ENCODE data around the gene WEE1. TPM values are rescaled to one million over a fixed set of nuclear protein-coding genes. Genes with fewer than 3 reads are reported as not detected.

The WEE1 gene
- total and polyA plus RNA-seq, 2 donors (not counting 3 experiments of a cell fraction or from before 2014, with no cell fraction given) = 19.2 to 42.8 TPM

DNA sequence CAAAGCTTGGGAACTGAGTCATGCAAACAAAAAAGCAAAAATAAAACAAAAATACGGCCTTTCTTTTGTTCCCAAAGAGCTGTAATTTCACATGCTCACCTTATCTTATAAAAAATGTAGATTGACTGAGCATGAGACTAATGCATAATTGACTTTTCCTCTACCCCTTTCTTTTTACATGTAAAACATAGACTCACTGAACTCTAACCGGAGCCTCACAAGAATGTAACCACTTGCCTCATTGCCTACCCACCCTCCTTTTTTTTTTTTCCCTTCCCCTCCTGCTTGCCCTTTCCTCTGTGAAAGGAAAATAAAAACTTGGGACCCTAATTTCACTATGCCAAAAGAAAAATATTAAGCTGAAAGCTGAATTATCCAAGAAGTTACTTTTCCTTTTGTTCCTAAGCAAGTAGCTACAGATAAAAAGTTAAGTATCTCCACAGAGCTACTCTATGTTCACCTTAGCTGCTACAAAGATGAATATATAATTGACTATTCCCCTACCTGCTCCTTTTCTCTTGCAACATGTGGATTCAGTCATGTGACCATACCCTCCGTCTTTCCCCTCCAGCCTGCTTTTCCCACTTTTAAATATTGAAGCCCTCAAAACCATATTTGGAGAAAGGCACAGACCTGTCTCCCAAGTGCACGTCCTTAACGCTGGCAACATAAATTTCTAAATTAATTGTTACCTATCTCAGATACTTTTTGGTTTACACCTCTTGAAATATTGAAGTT is 39.6 kb upstream of the WEE1 start:
- intact Hi-C loops (cut with micrococcal nuclease) = loop anchor here (2.0 kb wide), 2 partner anchors 19 to 39 kb away; partner anchors contain the start of gene WEE1
- FAIRE-seq (no peak), DNase-seq (ENCODE audit: low read depth, low spot score) (no peak)
- Histone ChIP-seq H3K36me3 (ENCODE audit: control insufficient read depth in 2 of 2, extremely low read depth in 1 of 2, insufficient read depth in 2 of 2, low read length in 2 of 2) (no peaks in the 10 kb centered on the region), H3K79me2 (ENCODE audit: control insufficient read depth, insufficient read depth, low read length) (no peaks in the 10 kb centered on the region), H3K4me2 (ENCODE audit: insufficient read depth, low read length) (no peak overlapping the region), H3K9me1 (replicated peaks; ENCODE audit: control insufficient read depth, extremely low read depth, insufficient read depth, low read length) (no peaks in the 10 kb centered on the region), H4K20me1 (replicated peaks; ENCODE audit: control insufficient read depth, extremely low read depth, insufficient read depth, low read length) (no peaks in the 10 kb centered on the region), H3K9me3 (replicated peaks; ENCODE audit: control insufficient read depth, insufficient read depth, low read length) (no peaks in the 10 kb centered on the region), H3K27ac (ENCODE audit: insufficient read depth, low read depth, low read length) (no peak overlapping the region), H3K4me3 (replicated peaks in 1 of 3; ENCODE audit: insufficient read depth in 1 of 3, low read depth in 1 of 3, low read length in 3 of 3) (no peak overlapping the region), H3K27me3 (ENCODE audit: control insufficient read depth in 2 of 2, insufficient read depth in 2 of 2, low read length in 2 of 2) (no peaks in the 10 kb centered on the region), H3K4me1 (ENCODE audit: control insufficient read depth, extremely low read depth, insufficient read depth, low read length) (peaks cover 4% of the 10 kb centered on the region), H3K9ac (replicated peaks; ENCODE audit: extremely low read depth, insufficient read depth, low read length) (no peak overlapping the region), H2AFZ (ENCODE audit: low read depth, low read length) (no peak overlapping the region)
- POLR2A ChIA-PET = no interaction called here
- dilution Hi-C loops (cut with MboI; ENCODE audit: extremely low pct_ligation_motif_present, low sequenced_read_pairs) = no loop called here
- TF ChIP-seq EZH2 (IDR thresholded peaks at IDR 0.05; ENCODE audit: borderline replicate concordance, low read depth, low read length, severe bottlenecking) (no peak), MYC (IDR thresholded peaks at IDR 0.05; ENCODE audit: low read depth, low read length) (no peak), GATA2 (IDR thresholded peaks at IDR 0.05; ENCODE audit: insufficient read depth, insufficient read length, low read depth, low read length) (no peak), POLR2A (IDR thresholded peaks at IDR 0.05; ENCODE audit: low read depth, low read length) (no peak), POLR2AphosphoS5 (IDR thresholded peaks at IDR 0.05; ENCODE audit: insufficient read depth, low read depth, low read length) (no peak), FOS (IDR thresholded peaks at IDR 0.05; ENCODE audit: borderline replicate concordance, insufficient read depth, low read length) (no peak), MAX (IDR thresholded peaks at IDR 0.05; ENCODE audit: insufficient read depth, insufficient read length) (no peak), JUN (IDR thresholded peaks at IDR 0.05; ENCODE audit: borderline replicate concordance, insufficient read depth, insufficient read length, low read depth) (no peak)
- TF ChIP-seq, protein P1, sequence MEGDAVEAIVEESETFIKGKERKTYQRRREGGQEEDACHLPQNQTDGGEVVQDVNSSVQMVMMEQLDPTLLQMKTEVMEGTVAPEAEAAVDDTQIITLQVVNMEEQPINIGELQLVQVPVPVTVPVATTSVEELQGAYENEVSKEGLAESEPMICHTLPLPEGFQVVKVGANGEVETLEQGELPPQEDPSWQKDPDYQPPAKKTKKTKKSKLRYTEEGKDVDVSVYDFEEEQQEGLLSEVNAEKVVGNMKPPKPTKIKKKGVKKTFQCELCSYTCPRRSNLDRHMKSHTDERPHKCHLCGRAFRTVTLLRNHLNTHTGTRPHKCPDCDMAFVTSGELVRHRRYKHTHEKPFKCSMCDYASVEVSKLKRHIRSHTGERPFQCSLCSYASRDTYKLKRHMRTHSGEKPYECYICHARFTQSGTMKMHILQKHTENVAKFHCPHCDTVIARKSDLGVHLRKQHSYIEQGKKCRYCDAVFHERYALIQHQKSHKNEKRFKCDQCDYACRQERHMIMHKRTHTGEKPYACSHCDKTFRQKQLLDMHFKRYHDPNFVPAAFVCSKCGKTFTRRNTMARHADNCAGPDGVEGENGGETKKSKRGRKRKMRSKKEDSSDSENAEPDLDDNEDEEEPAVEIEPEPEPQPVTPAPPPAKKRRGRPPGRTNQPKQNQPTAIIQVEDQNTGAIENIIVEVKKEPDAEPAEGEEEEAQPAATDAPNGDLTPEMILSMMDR (IDR thresholded peaks at IDR 0.05; ENCODE audit: extremely low read depth in 1 of 2, insufficient read depth in 1 of 2, low read depth in 1 of 2, low read length in 2 of 2) = no peak
- BruUV-seq (replicated peaks) = no TSS peak
- CTCF ChIA-PET = interaction anchor here (0.5 to 3.0 kb wide), 9 partner anchors 11 to 701 kb away, joined by 3 to 62 read pairs (median 13); partner anchors contain the start of gene WEE1
